ENCODE results near the gene AKT1S1.

The AKT1S1 gene

DNA sequence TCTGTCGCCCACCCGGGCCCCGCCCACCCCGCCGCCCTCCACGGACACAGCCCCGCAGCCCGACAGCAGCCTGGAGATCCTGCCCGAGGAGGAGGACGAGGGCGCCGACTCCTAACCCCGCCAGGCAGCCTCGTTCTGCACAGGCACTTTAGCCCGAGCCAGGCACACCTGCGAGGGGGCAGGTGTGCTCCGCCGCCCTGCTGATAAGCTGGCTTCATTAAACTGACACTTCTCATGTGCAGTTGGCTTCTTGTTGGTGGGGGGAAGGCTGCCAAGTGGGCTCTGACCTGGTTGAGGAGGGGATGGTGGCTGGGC, 11.3 kb upstream of the AKT1S1 start:
- H3K27me3 ChIP-seq (replicated peaks in 2 of 5; ENCODE audit: control insufficient read depth in 4 of 5, insufficient read depth in 5 of 5, low read length in 4 of 5): peaks cover 0 to 19% (median 5%) of the 10 kb centered on the region in 5 experiments
- peaks cover 0 to 9% (median 3%) of the 10 kb centered on the region in 4 experiments for H3K4me1 ChIP-seq (ENCODE audit: control extremely low read depth in 1 of 4, control insufficient read depth in 4 of 4, insufficient read depth in 4 of 4, low read length in 3 of 4)
- POLR2A ChIA-PET: interaction anchor here (1.4 kb wide), 1 partner anchor 12 kb away, joined by 3 read pairs; the partner anchor contains the start of genes AKT1S1 and TBC1D17
- H3K4me3 ChIP-seq (ENCODE audit: control insufficient read depth in 1 of 7, extremely low read depth in 1 of 7, insufficient read depth in 4 of 7, low read depth in 2 of 7, low read length in 6 of 7): no peak overlapping the region
- H3K27ac ChIP-seq (ENCODE audit: insufficient read depth in 1 of 2, low read depth in 1 of 2, low read length in 2 of 2, poor library complexity in 1 of 2, severe bottlenecking in 2 of 2): no peak overlapping the region
- 80% methylated on average over 9 of the region's 18 CpGs for WGBS (ENCODE audit: insufficient coverage)
- CTCF ChIA-PET: no interaction called here
- no peak for DNase-seq
- H3K36me3 ChIP-seq (ENCODE audit: control insufficient read depth in 4 of 4, insufficient read depth in 4 of 4, low read length in 3 of 4): peaks cover 2 to 30% (median 20%) of the 10 kb centered on the region in 4 experiments
- H3K9me3 ChIP-seq (ENCODE audit: control extremely low read depth in 1 of 5, control insufficient read depth in 4 of 5, insufficient read depth in 2 of 5, low read depth in 1 of 5, low read length in 4 of 5): no peaks in the 10 kb centered on the region

DNA sequence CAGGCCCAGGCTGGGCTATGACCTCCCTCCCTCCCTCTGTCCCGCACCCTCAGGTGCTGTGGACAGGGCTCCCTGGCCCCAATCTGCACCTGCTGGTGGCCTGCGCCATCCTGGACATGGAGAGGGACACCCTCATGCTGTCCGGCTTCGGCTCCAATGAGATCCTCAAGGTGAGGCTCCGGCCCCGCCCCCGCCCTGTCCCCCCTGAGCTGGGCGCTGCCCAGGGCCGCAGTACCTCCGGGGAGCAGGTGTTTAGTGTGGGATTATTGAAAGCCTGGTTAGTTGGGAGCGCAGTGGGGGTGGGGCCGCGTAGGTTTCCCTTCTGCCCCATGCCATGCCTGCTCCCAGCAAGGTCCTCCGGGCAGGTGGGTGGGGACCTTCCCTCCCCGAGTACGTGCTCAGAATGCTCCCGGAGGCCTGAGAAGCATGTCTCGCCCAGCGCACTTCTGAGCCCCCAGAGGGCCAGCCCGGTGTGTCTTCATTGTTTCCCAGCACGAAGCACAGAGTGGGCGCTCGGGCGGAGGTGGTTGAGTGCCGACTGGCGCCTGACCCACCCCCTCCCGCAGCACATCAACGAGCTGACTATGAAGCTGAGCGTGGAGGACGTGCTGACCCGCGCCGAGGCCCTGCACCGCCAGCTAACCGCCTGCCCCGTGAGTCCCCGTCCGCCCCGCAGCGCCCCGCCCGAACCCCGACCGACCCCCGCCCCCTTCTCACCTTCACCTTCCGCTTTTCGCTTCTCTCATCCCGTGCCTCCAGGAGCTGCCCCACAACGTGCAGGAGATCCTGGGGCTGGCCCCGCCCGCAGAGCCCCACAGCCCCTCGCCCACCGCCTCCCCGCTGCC, 10.7 kb upstream of the AKT1S1 start:
- Histone ChIP-seq H3K27ac (ENCODE audit: insufficient read depth in 1 of 2, low read depth in 1 of 2, low read length in 2 of 2, poor library complexity in 1 of 2, severe bottlenecking in 2 of 2) (no peak overlapping the region), H3K9me3 (ENCODE audit: control extremely low read depth in 1 of 5, control insufficient read depth in 4 of 5, insufficient read depth in 2 of 5, low read depth in 1 of 5, low read length in 4 of 5) (peaks cover 0 to 4% (median 0%) of the 10 kb centered on the region in 5 experiments), H3K36me3 (ENCODE audit: control insufficient read depth in 4 of 4, insufficient read depth in 4 of 4, low read length in 3 of 4) (peaks cover 2 to 36% (median 25%) of the 10 kb centered on the region in 4 experiments), H3K4me1 (ENCODE audit: control extremely low read depth in 1 of 4, control insufficient read depth in 4 of 4, insufficient read depth in 4 of 4, low read length in 3 of 4) (peaks cover 0 to 9% (median 3%) of the 10 kb centered on the region in 4 experiments), H3K27me3 (replicated peaks in 2 of 5; ENCODE audit: control insufficient read depth in 4 of 5, insufficient read depth in 5 of 5, low read length in 4 of 5) (peaks cover 0 to 19% (median 5%) of the 10 kb centered on the region in 5 experiments), H3K4me3 (ENCODE audit: control insufficient read depth in 1 of 7, extremely low read depth in 1 of 7, insufficient read depth in 4 of 7, low read depth in 2 of 7, low read length in 6 of 7) (no peak overlapping the region)
- CTCF ChIA-PET: no interaction called here
- POLR2A ChIA-PET: interaction anchor here (1.4 kb wide), 1 partner anchor 11 kb away, joined by 3 read pairs; the partner anchor contains the start of genes AKT1S1 and TBC1D17
- DNase-seq: no peak
- 89% methylated on average over 28 of the region's 54 CpGs for WGBS (ENCODE audit: insufficient coverage)

DNA sequence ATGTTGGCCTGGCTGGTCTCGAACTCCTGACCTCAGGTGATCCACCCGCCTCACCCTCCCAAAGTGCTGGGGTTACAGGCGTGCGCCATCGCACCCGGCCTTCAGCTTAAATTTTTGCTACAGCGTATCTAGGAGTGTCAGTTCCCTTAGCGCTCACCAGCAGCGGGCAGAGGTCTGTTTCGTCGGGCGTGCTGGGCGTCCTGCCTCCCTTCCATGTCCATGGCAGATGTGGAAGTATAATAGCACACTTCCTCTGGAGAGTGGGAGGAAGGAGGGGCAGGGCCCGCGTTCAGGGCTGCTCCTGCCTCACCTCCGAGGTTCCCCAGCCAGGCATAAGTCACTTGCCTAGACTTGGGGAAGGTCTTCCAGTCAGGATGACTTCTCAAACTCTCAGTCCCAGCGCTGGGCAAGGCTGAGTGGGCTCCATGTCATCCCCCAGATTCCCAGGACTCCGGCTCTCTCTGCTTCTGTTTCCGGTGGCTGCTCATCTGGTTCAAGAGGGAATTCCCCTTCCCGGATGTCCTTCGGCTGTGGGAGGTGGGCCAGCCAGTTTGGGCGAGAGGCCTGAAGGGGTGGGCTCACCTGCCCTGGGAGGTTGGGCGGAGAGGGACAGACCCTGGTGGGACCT, 10.0 kb upstream of the AKT1S1 start:
- Histone ChIP-seq H3K9me3 (ENCODE audit: control extremely low read depth in 1 of 5, control insufficient read depth in 4 of 5, insufficient read depth in 2 of 5, low read depth in 1 of 5, low read length in 4 of 5) (peaks cover 0 to 6% (median 0%) of the 10 kb centered on the region in 5 experiments), H3K27ac (ENCODE audit: insufficient read depth in 1 of 2, low read depth in 1 of 2, low read length in 2 of 2, poor library complexity in 1 of 2, severe bottlenecking in 2 of 2) (no peak overlapping the region), H3K36me3 (ENCODE audit: control insufficient read depth in 4 of 4, insufficient read depth in 4 of 4, low read length in 3 of 4) (peaks cover 2 to 43% (median 28%) of the 10 kb centered on the region in 4 experiments), H3K27me3 (replicated peaks in 2 of 5; ENCODE audit: control insufficient read depth in 4 of 5, insufficient read depth in 5 of 5, low read length in 4 of 5) (peaks cover 0 to 19% (median 3%) of the 10 kb centered on the region in 5 experiments), H3K4me1 (ENCODE audit: control extremely low read depth in 1 of 4, control insufficient read depth in 4 of 4, insufficient read depth in 4 of 4, low read length in 3 of 4) (peaks cover 0 to 9% (median 3%) of the 10 kb centered on the region in 4 experiments), H3K4me3 (ENCODE audit: control insufficient read depth in 1 of 7, extremely low read depth in 1 of 7, insufficient read depth in 4 of 7, low read depth in 2 of 7, low read length in 6 of 7) (no peak overlapping the region)
- CTCF ChIA-PET: no interaction called here
- 94% methylated on average over 20 of the region's 23 CpGs for WGBS (ENCODE audit: insufficient coverage)
- POLR2A ChIA-PET: no interaction called here
- no peak for DNase-seq

DNA sequence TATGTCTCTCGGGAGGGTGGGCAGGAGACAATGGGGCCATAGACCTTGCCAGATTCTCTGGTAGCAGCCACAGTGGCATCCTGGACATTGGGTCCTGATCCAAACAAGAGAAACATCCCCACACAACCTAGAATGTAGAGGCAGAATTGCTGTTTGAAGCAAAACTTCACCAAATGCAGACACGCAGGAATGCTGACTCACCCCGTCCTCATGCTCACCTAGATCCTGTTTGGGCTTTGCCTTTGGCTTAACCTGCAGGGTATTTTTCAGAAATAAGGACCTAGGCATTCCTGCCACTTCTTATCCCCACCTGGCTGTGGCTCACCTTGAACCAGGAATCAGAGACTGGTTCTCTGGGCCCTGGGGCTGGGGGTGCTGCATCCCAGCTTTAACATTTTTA, 7.6 kb upstream of the AKT1S1 start:
- H3K27me3 ChIP-seq (replicated peaks in 2 of 5; ENCODE audit: control insufficient read depth in 4 of 5, insufficient read depth in 5 of 5, low read length in 4 of 5): peaks cover 0 to 7% (median 0%) of the 10 kb centered on the region in 5 experiments
- CTCF ChIA-PET: no interaction called here
- H3K27ac ChIP-seq (ENCODE audit: insufficient read depth in 1 of 2, low read depth in 1 of 2, low read length in 2 of 2, poor library complexity in 1 of 2, severe bottlenecking in 2 of 2): no peak overlapping the region
- WGBS (ENCODE audit: insufficient coverage): 83% methylated on average over 3 of the region's 3 CpGs
- H3K36me3 ChIP-seq (ENCODE audit: control insufficient read depth in 4 of 4, insufficient read depth in 4 of 4, low read length in 3 of 4): peaks cover 8 to 65% (median 44%) of the 10 kb centered on the region in 4 experiments
- H3K4me1 ChIP-seq (ENCODE audit: control extremely low read depth in 1 of 4, control insufficient read depth in 4 of 4, insufficient read depth in 4 of 4, low read length in 3 of 4): peaks cover 0 to 3% (median 0%) of the 10 kb centered on the region in 4 experiments
- DNase-seq: no peak
- H3K9me3 ChIP-seq (ENCODE audit: control extremely low read depth in 1 of 5, control insufficient read depth in 4 of 5, insufficient read depth in 2 of 5, low read depth in 1 of 5, low read length in 4 of 5): peaks cover 0 to 6% (median 0%) of the 10 kb centered on the region in 5 experiments
- no peak overlapping the region for H3K4me3 ChIP-seq (ENCODE audit: control insufficient read depth in 1 of 7, extremely low read depth in 1 of 7, insufficient read depth in 4 of 7, low read depth in 2 of 7, low read length in 6 of 7)
- POLR2A ChIA-PET: no interaction called here

DNA sequence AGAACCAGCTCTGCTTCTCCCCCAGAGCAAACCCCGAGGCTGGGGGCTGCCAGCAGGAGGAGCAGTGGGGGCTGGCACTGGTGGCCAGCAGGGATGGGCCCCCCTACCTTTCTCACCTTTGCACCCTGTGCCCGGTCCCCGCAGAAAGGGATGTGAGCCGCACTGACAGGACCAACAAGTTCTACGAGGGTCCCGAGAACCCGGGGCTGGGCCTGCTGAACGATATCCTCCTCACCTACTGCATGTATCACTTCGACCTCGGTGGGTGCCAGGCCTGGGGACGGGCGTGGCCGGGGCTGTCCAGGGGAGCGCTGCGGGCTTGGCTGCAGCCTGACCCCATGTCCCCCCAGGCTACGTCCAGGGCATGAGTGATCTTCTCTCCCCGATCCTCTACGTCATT, 7.0 kb upstream of the AKT1S1 start:
- POLR2A ChIA-PET: no interaction called here
- no peak overlapping the region for H3K27ac ChIP-seq (ENCODE audit: insufficient read depth in 1 of 2, low read depth in 1 of 2, low read length in 2 of 2, poor library complexity in 1 of 2, severe bottlenecking in 2 of 2)
- over 99% methylated on average over 16 of the region's 18 CpGs for WGBS (ENCODE audit: insufficient coverage)
- H3K27me3 ChIP-seq (replicated peaks in 2 of 5; ENCODE audit: control insufficient read depth in 4 of 5, insufficient read depth in 5 of 5, low read length in 4 of 5): peaks cover 0 to under 1% (median 0%) of the 10 kb centered on the region in 5 experiments
- CTCF ChIA-PET: no interaction called here
- no peak overlapping the region for H3K4me3 ChIP-seq (ENCODE audit: control insufficient read depth in 1 of 7, extremely low read depth in 1 of 7, insufficient read depth in 4 of 7, low read depth in 2 of 7, low read length in 6 of 7)
- no peak for DNase-seq
- peaks cover 8 to 68% (median 48%) of the 10 kb centered on the region in 4 experiments for H3K36me3 ChIP-seq (ENCODE audit: control insufficient read depth in 4 of 4, insufficient read depth in 4 of 4, low read length in 3 of 4)
- H3K4me1 ChIP-seq (ENCODE audit: control extremely low read depth in 1 of 4, control insufficient read depth in 4 of 4, insufficient read depth in 4 of 4, low read length in 3 of 4): peaks cover 0 to 2% (median 0%) of the 10 kb centered on the region in 4 experiments
- H3K9me3 ChIP-seq (ENCODE audit: control extremely low read depth in 1 of 5, control insufficient read depth in 4 of 5, insufficient read depth in 2 of 5, low read depth in 1 of 5, low read length in 4 of 5): peaks cover 0 to 6% (median 0%) of the 10 kb centered on the region in 5 experiments

DNA sequence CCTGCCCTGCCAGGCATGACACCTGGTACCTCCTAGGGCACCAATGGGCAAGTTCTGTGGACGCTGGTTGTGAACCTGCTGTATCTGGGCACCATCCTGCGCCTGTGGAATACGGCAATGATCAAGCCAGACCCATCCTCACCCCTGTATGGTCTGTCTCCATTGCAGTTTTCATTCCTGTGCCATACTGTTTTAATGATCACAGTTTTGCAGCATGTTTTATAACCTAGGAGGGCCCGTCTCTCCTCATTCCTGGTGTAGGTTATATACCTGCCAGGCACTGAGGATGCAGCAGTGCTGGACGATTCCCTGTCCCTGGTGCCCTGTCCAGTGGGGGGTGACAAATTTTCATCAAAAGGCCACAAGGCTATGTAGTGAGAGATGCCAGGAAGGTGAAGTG, 5.9 kb upstream of the AKT1S1 start:
- no peak overlapping the region for H3K4me3 ChIP-seq (ENCODE audit: control insufficient read depth in 1 of 7, extremely low read depth in 1 of 7, insufficient read depth in 4 of 7, low read depth in 2 of 7, low read length in 6 of 7)
- CTCF ChIA-PET: no interaction called here
- H3K9me3 ChIP-seq (ENCODE audit: control extremely low read depth in 1 of 5, control insufficient read depth in 4 of 5, insufficient read depth in 2 of 5, low read depth in 1 of 5, low read length in 4 of 5): peaks cover 0 to 6% (median 0%) of the 10 kb centered on the region in 5 experiments
- peaks cover 8 to 69% (median 51%) of the 10 kb centered on the region in 4 experiments for H3K36me3 ChIP-seq (ENCODE audit: control insufficient read depth in 4 of 4, insufficient read depth in 4 of 4, low read length in 3 of 4)
- no peaks in the 10 kb centered on the region for H3K27me3 ChIP-seq (replicated peaks in 2 of 5; ENCODE audit: control insufficient read depth in 4 of 5, insufficient read depth in 5 of 5, low read length in 4 of 5)
- POLR2A ChIA-PET: no interaction called here
- 97% methylated on average over 4 of the region's 5 CpGs for WGBS (ENCODE audit: insufficient coverage)
- DNase-seq: no peak
- peaks cover 0 to 11% (median 8%) of the 10 kb centered on the region in 4 experiments for H3K4me1 ChIP-seq (ENCODE audit: control extremely low read depth in 1 of 4, control insufficient read depth in 4 of 4, insufficient read depth in 4 of 4, low read length in 3 of 4)
- H3K27ac ChIP-seq (ENCODE audit: insufficient read depth in 1 of 2, low read depth in 1 of 2, low read length in 2 of 2, poor library complexity in 1 of 2, severe bottlenecking in 2 of 2): no peak overlapping the region

DNA sequence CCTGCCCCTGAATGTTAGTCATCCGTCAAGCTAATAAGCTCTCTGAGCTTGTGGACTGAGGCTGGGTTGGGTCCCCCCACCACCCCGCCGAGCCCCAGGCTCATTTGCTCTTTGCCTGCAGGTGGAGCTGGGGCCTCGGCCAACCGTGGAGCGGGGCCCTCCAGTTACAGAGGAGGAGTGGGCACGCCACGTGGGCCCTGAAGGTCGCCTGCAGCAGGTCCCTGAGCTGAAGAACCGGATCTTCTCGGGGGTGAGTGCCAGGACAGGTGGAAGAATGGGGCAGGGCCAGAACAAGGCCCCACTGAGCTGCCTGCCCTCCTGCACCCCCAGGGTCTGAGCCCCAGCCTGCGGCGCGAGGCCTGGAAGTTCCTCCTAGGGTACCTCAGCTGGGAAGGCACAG, 5.5 kb upstream of the AKT1S1 start:
- H3K27me3 ChIP-seq (replicated peaks in 2 of 5; ENCODE audit: control insufficient read depth in 4 of 5, insufficient read depth in 5 of 5, low read length in 4 of 5): no peaks in the 10 kb centered on the region
- H3K4me1 ChIP-seq (ENCODE audit: control extremely low read depth in 1 of 4, control insufficient read depth in 4 of 4, insufficient read depth in 4 of 4, low read length in 3 of 4): peaks cover 0 to 13% (median 9%) of the 10 kb centered on the region in 4 experiments
- CTCF ChIA-PET: interaction anchor here (1.4 kb wide), 1 partner anchor 9 kb away, joined by 5 read pairs; no protein-coding TSS in a partner anchor
- H3K9me3 ChIP-seq (ENCODE audit: control extremely low read depth in 1 of 5, control insufficient read depth in 4 of 5, insufficient read depth in 2 of 5, low read depth in 1 of 5, low read length in 4 of 5): peaks cover 0 to 6% (median 0%) of the 10 kb centered on the region in 5 experiments
- DNase-seq: no peak
- H3K4me3 ChIP-seq (ENCODE audit: control insufficient read depth in 1 of 7, extremely low read depth in 1 of 7, insufficient read depth in 4 of 7, low read depth in 2 of 7, low read length in 6 of 7): no peak overlapping the region
- H3K27ac ChIP-seq (ENCODE audit: insufficient read depth in 1 of 2, low read depth in 1 of 2, low read length in 2 of 2, poor library complexity in 1 of 2, severe bottlenecking in 2 of 2): no peak overlapping the region
- POLR2A ChIA-PET: no interaction called here
- peaks cover 8 to 69% (median 51%) of the 10 kb centered on the region in 4 experiments for H3K36me3 ChIP-seq (ENCODE audit: control insufficient read depth in 4 of 4, insufficient read depth in 4 of 4, low read length in 3 of 4)
- WGBS (ENCODE audit: insufficient coverage): 95% methylated on average over 14 of the region's 14 CpGs
